ENCODE data around the gene ST7.

ST7 gene

GRCh38 chr7:117127585-117128168 lies 174.4 kb downstream of the ST7 start:
- Histone ChIP-seq H3K27me3 (ENCODE audit: control insufficient read depth in 1 of 2, insufficient read depth in 2 of 2, low read length in 2 of 2) (no peaks in the 10 kb centered on the region), H3K4me1 (ENCODE audit: control insufficient read depth, insufficient read depth, low read length) (no peaks in the 10 kb centered on the region), H3K36me3 (ENCODE audit: control insufficient read depth in 2 of 2, insufficient read depth in 2 of 2, low read length in 2 of 2) (no peaks in the 10 kb centered on the region), H3K9me3 (ENCODE audit: control insufficient read depth in 2 of 2, low read length in 2 of 2) (no peaks in the 10 kb centered on the region), H3K27ac (ENCODE audit: low read length) (no peak overlapping the region), H3K9ac (ENCODE audit: low read length in 2 of 2) (no peak overlapping the region), H3K4me3 (ENCODE audit: low read length in 2 of 2) (no peak overlapping the region)

DNA sequence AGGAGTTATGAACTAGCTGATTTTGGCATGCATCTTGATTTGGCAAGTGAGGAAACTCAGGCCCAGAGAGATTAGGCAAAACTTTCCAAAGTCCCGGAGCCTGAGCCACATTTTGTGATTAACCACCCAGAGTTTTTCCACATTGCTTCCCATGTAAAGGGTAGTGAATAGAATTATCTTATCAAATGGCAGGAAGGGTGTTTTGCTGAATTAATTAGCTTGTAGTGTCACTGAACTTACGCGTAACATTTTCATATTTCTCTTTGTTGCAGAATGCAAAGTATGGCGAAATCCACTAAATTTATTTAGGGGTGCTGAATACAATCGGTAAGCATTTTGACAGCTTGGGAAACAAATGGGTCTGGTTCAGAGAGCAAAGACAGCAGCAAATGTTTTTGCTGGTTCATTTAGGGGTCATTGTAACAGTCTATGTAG lies 176.2 kb downstream of the ST7 start:
- no peaks in the 10 kb centered on the region for H3K27me3 ChIP-seq (ENCODE audit: control insufficient read depth in 1 of 2, insufficient read depth in 2 of 2, low read length in 2 of 2)
- H3K9me3 ChIP-seq (ENCODE audit: control insufficient read depth in 2 of 2, low read length in 2 of 2): no peaks in the 10 kb centered on the region
- H3K9ac ChIP-seq (ENCODE audit: low read length in 2 of 2): no peak overlapping the region
- peaks cover 3 to 5% of the 10 kb centered on the region in 2 donors for H3K36me3 ChIP-seq (ENCODE audit: control insufficient read depth in 2 of 2, insufficient read depth in 2 of 2, low read length in 2 of 2)
- H3K4me3 ChIP-seq (ENCODE audit: low read length in 2 of 2): no peak overlapping the region
- no peak overlapping the region for H3K27ac ChIP-seq (ENCODE audit: low read length)
- H3K4me1 ChIP-seq (ENCODE audit: control insufficient read depth, insufficient read depth, low read length): no peaks in the 10 kb centered on the region

DNA sequence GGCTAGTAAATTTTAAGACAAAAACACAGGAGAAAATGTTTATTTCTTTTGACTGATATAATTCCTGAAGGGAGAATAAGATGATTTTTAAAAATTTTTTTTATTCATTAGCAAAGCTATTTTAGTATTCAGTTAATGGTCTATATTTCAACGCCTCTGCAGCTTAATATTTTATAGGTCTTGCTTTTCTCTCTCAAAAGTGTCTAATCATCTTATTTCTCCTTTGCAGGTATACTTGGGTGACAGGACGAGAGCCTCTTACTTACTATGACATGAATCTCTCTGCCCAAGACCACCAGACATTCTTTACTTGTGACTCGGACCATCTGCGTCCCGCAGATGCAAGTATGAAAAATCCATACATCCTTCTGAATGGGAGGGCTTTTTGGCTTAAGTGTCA lies 177.0 kb downstream of the ST7 start:
- Histone ChIP-seq H3K9me3 (ENCODE audit: control insufficient read depth in 2 of 2, low read length in 2 of 2) (no peaks in the 10 kb centered on the region), H3K36me3 (ENCODE audit: control insufficient read depth in 2 of 2, insufficient read depth in 2 of 2, low read length in 2 of 2) (peaks cover 3 to 7% of the 10 kb centered on the region in 2 donors), H3K27ac (ENCODE audit: low read length) (no peak overlapping the region), H3K27me3 (ENCODE audit: control insufficient read depth in 1 of 2, insufficient read depth in 2 of 2, low read length in 2 of 2) (no peaks in the 10 kb centered on the region), H3K4me1 (ENCODE audit: control insufficient read depth, insufficient read depth, low read length) (no peaks in the 10 kb centered on the region), H3K9ac (ENCODE audit: low read length in 2 of 2) (no peak overlapping the region), H3K4me3 (ENCODE audit: low read length in 2 of 2) (no peak overlapping the region)

GRCh38 chr7:117132321-117133120 lies 179.2 kb downstream of the ST7 start:
- no peaks in the 10 kb centered on the region for H3K27me3 ChIP-seq (ENCODE audit: control insufficient read depth in 1 of 2, insufficient read depth in 2 of 2, low read length in 2 of 2)
- no peak overlapping the region for H3K4me3 ChIP-seq (ENCODE audit: low read length in 2 of 2)
- H3K4me1 ChIP-seq (ENCODE audit: control insufficient read depth, insufficient read depth, low read length): no peaks in the 10 kb centered on the region
- H3K36me3 ChIP-seq (ENCODE audit: control insufficient read depth in 2 of 2, insufficient read depth in 2 of 2, low read length in 2 of 2): peaks cover 7 to 10% of the 10 kb centered on the region in 2 donors
- H3K9ac ChIP-seq (ENCODE audit: low read length in 2 of 2): no peak overlapping the region
- no peaks in the 10 kb centered on the region for H3K9me3 ChIP-seq (ENCODE audit: control insufficient read depth in 2 of 2, low read length in 2 of 2)
- no peak overlapping the region for H3K27ac ChIP-seq (ENCODE audit: low read length)

- no peak overlapping the region for H3K27ac ChIP-seq (ENCODE audit: low read length)
- H3K9ac ChIP-seq (ENCODE audit: low read length in 2 of 2): no peak overlapping the region
- peaks cover 7 to 10% of the 10 kb centered on the region in 2 donors for H3K36me3 ChIP-seq (ENCODE audit: control insufficient read depth in 2 of 2, insufficient read depth in 2 of 2, low read length in 2 of 2)
- H3K9me3 ChIP-seq (ENCODE audit: control insufficient read depth in 2 of 2, low read length in 2 of 2): no peaks in the 10 kb centered on the region
- H3K27me3 ChIP-seq (ENCODE audit: control insufficient read depth in 1 of 2, insufficient read depth in 2 of 2, low read length in 2 of 2): no peaks in the 10 kb centered on the region
- H3K4me3 ChIP-seq (ENCODE audit: low read length in 2 of 2): no peak overlapping the region
- no peaks in the 10 kb centered on the region for H3K4me1 ChIP-seq (ENCODE audit: control insufficient read depth, insufficient read depth, low read length)
These were observed 179.8 kb downstream of the ST7 start for GRCh38 chr7:117133125-117133524.

DNA sequence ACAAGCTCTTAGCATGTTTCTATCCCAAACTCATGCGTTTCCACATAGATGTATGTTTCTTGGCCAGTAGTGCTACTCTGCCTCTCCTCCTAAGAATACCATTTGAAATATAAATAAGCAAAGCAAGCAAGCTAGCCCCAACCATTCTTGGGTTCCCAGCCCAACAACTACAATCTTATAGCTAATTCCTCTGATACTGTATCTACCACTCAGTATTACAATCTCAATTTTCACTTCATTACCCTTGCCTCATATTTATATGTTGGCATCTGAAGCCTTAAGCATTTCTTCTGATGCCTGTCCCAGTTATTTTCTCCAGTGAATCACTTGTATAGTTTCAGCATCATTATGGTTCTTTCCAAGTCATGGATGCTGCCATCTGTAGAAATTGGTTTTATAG lies 181.1 kb downstream of the ST7 start:
- no peaks in the 10 kb centered on the region for H3K9me3 ChIP-seq (ENCODE audit: control insufficient read depth in 2 of 2, low read length in 2 of 2)
- H3K4me1 ChIP-seq (ENCODE audit: control insufficient read depth, insufficient read depth, low read length): no peaks in the 10 kb centered on the region
- no peak overlapping the region for H3K9ac ChIP-seq (ENCODE audit: low read length in 2 of 2)
- H3K27ac ChIP-seq (ENCODE audit: low read length): no peak overlapping the region
- H3K4me3 ChIP-seq (ENCODE audit: low read length in 2 of 2): no peak overlapping the region
- no peaks in the 10 kb centered on the region for H3K27me3 ChIP-seq (ENCODE audit: control insufficient read depth in 1 of 2, insufficient read depth in 2 of 2, low read length in 2 of 2)
- H3K36me3 ChIP-seq (ENCODE audit: control insufficient read depth in 2 of 2, insufficient read depth in 2 of 2, low read length in 2 of 2): peaks cover 10 to 16% of the 10 kb centered on the region in 2 donors

- H3K9ac ChIP-seq (ENCODE audit: low read length in 2 of 2): no peak overlapping the region
- H3K4me3 ChIP-seq (ENCODE audit: low read length in 2 of 2): no peak overlapping the region
- H3K9me3 ChIP-seq (ENCODE audit: control insufficient read depth in 2 of 2, low read length in 2 of 2): no peaks in the 10 kb centered on the region
- H3K4me1 ChIP-seq (ENCODE audit: control insufficient read depth, insufficient read depth, low read length): no peaks in the 10 kb centered on the region
- no peak overlapping the region for H3K27ac ChIP-seq (ENCODE audit: low read length)
- no peaks in the 10 kb centered on the region for H3K27me3 ChIP-seq (ENCODE audit: control insufficient read depth in 1 of 2, insufficient read depth in 2 of 2, low read length in 2 of 2)
- H3K36me3 ChIP-seq (ENCODE audit: control insufficient read depth in 2 of 2, insufficient read depth in 2 of 2, low read length in 2 of 2): peaks cover 10 to 20% of the 10 kb centered on the region in 2 donors
These were observed 181.7 kb downstream of the ST7 start for GRCh38 chr7:117134889-117135552.

DNA sequence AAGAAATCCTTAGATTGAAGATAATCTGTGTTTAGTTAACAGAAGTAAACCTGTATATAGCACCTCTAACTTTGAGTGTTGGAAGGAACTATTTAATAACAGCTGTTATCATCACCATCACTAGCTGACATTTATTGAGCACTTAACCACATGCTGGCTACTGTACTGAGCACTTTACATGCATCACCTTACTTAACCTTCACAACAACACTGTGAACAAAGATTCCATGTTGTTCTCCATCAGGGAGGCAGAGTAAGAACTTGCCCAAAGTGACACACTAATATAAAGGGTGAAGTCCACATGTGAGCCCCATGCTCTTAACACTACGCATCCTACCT lies 182.2 kb downstream of the ST7 start:
- Histone ChIP-seq H3K27ac (ENCODE audit: low read length) (no peak overlapping the region), H3K36me3 (ENCODE audit: control insufficient read depth in 2 of 2, insufficient read depth in 2 of 2, low read length in 2 of 2) (peaks cover 10 to 20% of the 10 kb centered on the region in 2 donors), H3K4me1 (ENCODE audit: control insufficient read depth, insufficient read depth, low read length) (no peaks in the 10 kb centered on the region), H3K4me3 (ENCODE audit: low read length in 2 of 2) (no peak overlapping the region), H3K27me3 (ENCODE audit: control insufficient read depth in 1 of 2, insufficient read depth in 2 of 2, low read length in 2 of 2) (no peaks in the 10 kb centered on the region), H3K9ac (ENCODE audit: low read length in 2 of 2) (no peak overlapping the region), H3K9me3 (ENCODE audit: control insufficient read depth in 2 of 2, low read length in 2 of 2) (no peaks in the 10 kb centered on the region)

GRCh38 chr7:117137868-117138267 lies 184.6 kb downstream of the ST7 start:
- H3K9ac ChIP-seq (ENCODE audit: low read length in 2 of 2): no peak overlapping the region
- H3K4me3 ChIP-seq (ENCODE audit: low read length in 2 of 2): no peak overlapping the region
- H3K36me3 ChIP-seq (ENCODE audit: control insufficient read depth in 2 of 2, insufficient read depth in 2 of 2, low read length in 2 of 2): peaks cover 15 to 23% of the 10 kb centered on the region in 2 donors
- no peaks in the 10 kb centered on the region for H3K9me3 ChIP-seq (ENCODE audit: control insufficient read depth in 2 of 2, low read length in 2 of 2)
- no peaks in the 10 kb centered on the region for H3K4me1 ChIP-seq (ENCODE audit: control insufficient read depth, insufficient read depth, low read length)
- H3K27me3 ChIP-seq (ENCODE audit: control insufficient read depth in 1 of 2, insufficient read depth in 2 of 2, low read length in 2 of 2): no peaks in the 10 kb centered on the region
- no peak overlapping the region for H3K27ac ChIP-seq (ENCODE audit: low read length)

DNA sequence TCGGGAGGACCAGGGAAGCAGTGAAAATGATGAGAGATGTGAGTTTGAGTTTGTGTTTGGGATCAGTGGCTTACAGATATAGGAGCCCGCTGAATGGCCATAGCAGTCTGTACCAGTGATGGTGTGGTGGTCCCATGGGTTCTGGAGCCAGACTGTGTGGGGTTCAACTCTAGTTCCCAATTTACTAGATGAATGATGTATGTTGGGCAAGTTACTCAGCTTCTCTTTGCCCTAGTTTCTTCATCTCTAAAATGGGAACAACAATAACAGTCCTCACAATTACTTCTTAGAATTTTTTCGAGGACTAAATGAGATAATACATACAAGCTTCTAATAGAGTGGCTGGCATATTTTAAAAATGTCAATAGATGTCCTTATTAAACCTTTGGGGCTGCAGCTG lies 185.2 kb downstream of the ST7 start:
- Histone ChIP-seq H3K27ac (ENCODE audit: low read length) (no peak overlapping the region), H3K9me3 (ENCODE audit: control insufficient read depth in 2 of 2, low read length in 2 of 2) (no peaks in the 10 kb centered on the region), H3K9ac (ENCODE audit: low read length in 2 of 2) (no peak overlapping the region), H3K36me3 (ENCODE audit: control insufficient read depth in 2 of 2, insufficient read depth in 2 of 2, low read length in 2 of 2) (peaks cover 15 to 24% of the 10 kb centered on the region in 2 donors), H3K4me3 (ENCODE audit: low read length in 2 of 2) (no peak overlapping the region), H3K27me3 (ENCODE audit: control insufficient read depth in 1 of 2, insufficient read depth in 2 of 2, low read length in 2 of 2) (no peaks in the 10 kb centered on the region), H3K4me1 (ENCODE audit: control insufficient read depth, insufficient read depth, low read length) (no peaks in the 10 kb centered on the region)

- H3K9ac ChIP-seq (ENCODE audit: low read length in 2 of 2): no peak overlapping the region
- H3K9me3 ChIP-seq (ENCODE audit: control insufficient read depth in 2 of 2, low read length in 2 of 2): no peaks in the 10 kb centered on the region
- no peak overlapping the region for H3K4me3 ChIP-seq (ENCODE audit: low read length in 2 of 2)
- H3K27me3 ChIP-seq (ENCODE audit: control insufficient read depth in 1 of 2, insufficient read depth in 2 of 2, low read length in 2 of 2): no peaks in the 10 kb centered on the region
- no peak overlapping the region for H3K27ac ChIP-seq (ENCODE audit: low read length)
- H3K36me3 ChIP-seq (ENCODE audit: control insufficient read depth in 2 of 2, insufficient read depth in 2 of 2, low read length in 2 of 2): peaks cover 14 to 24% of the 10 kb centered on the region in 2 donors
- no peaks in the 10 kb centered on the region for H3K4me1 ChIP-seq (ENCODE audit: control insufficient read depth, insufficient read depth, low read length)
These were observed 185.7 kb downstream of the ST7 start for GRCh38 chr7:117138981-117139380.

All from stomach smooth muscle (tissue), 2 donors.